ENCODE data around the gene CAB39L.

CAB39L gene

GRCh38 chr13:49303533-49304252, 140.2 kb downstream of the CAB39L start:
- no peak for DNase-seq (ENCODE audit: low read depth, low spot score)
- in situ Hi-C loops (cut with HindIII; ENCODE audit: low sequenced_read_pairs): no loop called here
- H3K4me3 ChIP-seq (ENCODE audit: low read depth, low read length): no peak overlapping the region

GRCh38 chr13:49302817-49303216, 141.0 kb downstream of the CAB39L start:
- TF ChIP-seq CTCF (IDR thresholded peaks at IDR 0.05; ENCODE audit: low read depth, low read length): no peak
- DNase-seq (ENCODE audit: low read depth, low spot score): no peak
- in situ Hi-C loops (cut with HindIII; ENCODE audit: low sequenced_read_pairs): no loop called here
- H3K4me3 ChIP-seq (ENCODE audit: low read depth, low read length): no peak overlapping the region

More at GRCh38 chr13:49303533-49304252, 140.2 kb downstream of the CAB39L start:
- no peak for TF ChIP-seq CTCF (IDR thresholded peaks at IDR 0.05; ENCODE audit: low read depth, low read length)

GRCh38 chr13:49302222-49302621, 141.6 kb downstream of the CAB39L start:
- H3K4me3 ChIP-seq (ENCODE audit: low read depth, low read length): no peak overlapping the region
- DNase-seq (ENCODE audit: low read depth, low spot score): no peak
- no peak for TF ChIP-seq CTCF (IDR thresholded peaks at IDR 0.05; ENCODE audit: low read depth, low read length)
- in situ Hi-C loops (cut with HindIII; ENCODE audit: low sequenced_read_pairs): no loop called here

GRCh38 chr13:49300739-49301589, 142.9 kb downstream of the CAB39L start:
- in situ Hi-C loops (cut with HindIII; ENCODE audit: low sequenced_read_pairs): no loop called here
- no peak overlapping the region for H3K4me3 ChIP-seq (ENCODE audit: low read depth, low read length)
- TF ChIP-seq CTCF (IDR thresholded peaks at IDR 0.05; ENCODE audit: low read depth, low read length): peak; percentile 79
- peak; percentile 75 for DNase-seq (ENCODE audit: low read depth, low spot score)

- no peak overlapping the region for H3K4me3 ChIP-seq (ENCODE audit: low read depth, low read length)
- TF ChIP-seq CTCF (IDR thresholded peaks at IDR 0.05; ENCODE audit: low read depth, low read length): no peak
- DNase-seq (ENCODE audit: low read depth, low spot score): no peak
- in situ Hi-C loops (cut with HindIII; ENCODE audit: low sequenced_read_pairs): no loop called here
Measured at GRCh38 chr13:49300276-49300675, 143.6 kb downstream of the CAB39L start.

GRCh38 chr13:49298903-49299605, 144.8 kb downstream of the CAB39L start:
- in situ Hi-C loops (cut with HindIII; ENCODE audit: low sequenced_read_pairs): no loop called here
- H3K4me3 ChIP-seq (ENCODE audit: low read depth, low read length): no peak overlapping the region
- no peak for DNase-seq (ENCODE audit: low read depth, low spot score)
- no peak for TF ChIP-seq CTCF (IDR thresholded peaks at IDR 0.05; ENCODE audit: low read depth, low read length)

All from astrocyte of the spinal cord (primary cell).